Stimulated activated CD4-positive, alpha-beta T cell treated with anti-CD3 and anti-CD28 coated beads, Interleukin-1b, Interleukin-23, amount 100 ng/mL, for 1 hour (primary cell): ENCODE results near the gene SHANK3.
"Not testable (repeated sequence)": the region's sequence is repeated elsewhere in the genome, so short reads cannot be mapped to it uniquely, and the experiment has no call there.

Experiments used
- DNase-seq, 2 donors: peaks; one replicate each; pipeline ENCODE4 v3.0.0-alpha.2; 2020; ENCODE audit warnings: low read depth in 2 of 2

The SHANK3 gene

GRCh38 chr22:50672471-50673230 is at the start of gene SHANK3:
SHANK3 (plus strand) TSS chr22:50672823.
- DNase-seq = no peak

GRCh38 chr22:50624347-50625130 is 48.1 kb upstream of the SHANK3 start:
- no peak for DNase-seq

DNA sequence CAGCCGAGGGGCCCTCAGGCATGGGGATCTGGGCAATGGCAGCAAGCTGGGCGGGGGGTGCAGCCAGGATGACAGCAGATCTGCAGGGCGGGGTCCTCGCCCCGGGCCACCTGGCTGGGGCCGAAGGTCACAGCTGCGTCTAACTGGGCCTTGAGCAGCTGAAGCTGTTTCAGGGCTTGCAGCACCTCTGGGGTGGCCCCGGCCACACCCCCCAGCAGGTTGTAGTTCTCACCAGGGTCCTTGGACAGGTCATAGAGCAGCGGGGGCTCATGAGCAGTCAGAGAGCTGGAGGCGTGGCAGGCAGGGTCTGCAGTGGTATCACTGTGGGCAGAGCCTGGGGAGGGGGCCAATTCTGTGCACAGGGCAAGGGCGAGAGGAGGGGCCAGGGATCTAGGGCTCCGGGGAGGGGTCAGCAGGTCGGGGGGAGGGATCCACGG is 47.5 kb upstream of the SHANK3 start:
- DNase-seq = no peak

DNA sequence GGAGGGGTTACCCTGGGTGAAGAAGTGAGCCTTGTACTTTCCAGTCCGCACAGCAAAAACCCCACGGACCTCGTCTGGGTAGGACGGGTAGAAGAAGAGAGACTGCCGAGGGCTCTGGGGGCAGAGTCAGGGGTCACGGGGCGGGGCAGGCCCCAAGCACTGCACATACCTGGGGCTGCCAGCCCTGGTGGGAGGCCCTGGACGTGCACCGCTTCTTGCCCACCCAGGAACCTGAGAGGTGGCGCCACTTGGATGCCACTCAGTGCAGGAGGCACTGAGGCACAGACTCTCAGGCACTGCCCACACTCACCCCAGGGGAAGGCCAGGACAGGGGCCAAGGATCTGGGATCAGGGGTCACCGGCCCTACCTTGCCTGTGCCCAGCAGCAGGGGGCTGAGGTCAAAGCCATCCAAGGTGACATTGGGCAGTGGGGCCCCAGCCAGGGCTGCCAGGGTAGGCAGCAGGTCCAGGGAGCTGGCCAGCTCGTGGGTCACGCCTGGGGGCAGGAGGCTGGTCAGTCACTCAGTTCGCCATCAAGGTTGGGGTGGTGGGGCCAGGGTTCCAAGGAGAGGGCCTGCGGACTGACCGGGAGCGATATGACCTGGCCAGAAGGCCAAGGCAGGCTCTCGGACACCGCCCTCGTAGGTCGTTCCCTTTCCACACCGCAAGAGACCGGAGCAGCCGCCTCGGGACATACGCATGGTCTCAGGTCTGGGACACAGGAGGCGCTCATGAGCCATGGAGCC is 46.9 kb upstream of the SHANK3 start:
- DNase-seq = no peak

DNA sequence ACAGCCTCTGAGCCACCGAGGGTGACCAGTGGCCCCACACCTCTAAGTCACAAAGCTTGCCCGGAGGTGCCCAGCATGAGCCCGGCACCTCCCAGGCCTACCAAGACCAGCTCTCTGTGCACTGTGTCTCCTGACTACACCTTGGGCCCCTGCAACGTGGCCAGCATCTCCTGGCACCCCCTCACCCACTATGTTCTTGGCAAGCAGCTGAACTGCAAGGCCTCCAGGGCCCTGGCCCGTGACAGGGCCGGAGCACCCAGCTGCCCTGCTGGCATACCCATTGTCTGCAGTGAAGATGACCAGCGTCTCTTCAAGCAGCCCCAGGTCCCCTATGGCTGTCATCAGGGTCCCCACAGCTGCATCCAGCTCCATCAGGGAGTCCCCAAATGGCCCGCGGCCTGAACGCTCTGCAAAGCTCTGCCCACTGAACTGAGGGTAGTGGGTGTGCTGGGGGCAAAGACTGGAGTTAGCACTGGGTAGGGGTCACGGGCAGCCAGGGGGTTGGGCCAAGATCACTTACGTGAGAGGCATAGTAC is 46.2 kb upstream of the SHANK3 start:
- DNase-seq = no peak

DNA sequence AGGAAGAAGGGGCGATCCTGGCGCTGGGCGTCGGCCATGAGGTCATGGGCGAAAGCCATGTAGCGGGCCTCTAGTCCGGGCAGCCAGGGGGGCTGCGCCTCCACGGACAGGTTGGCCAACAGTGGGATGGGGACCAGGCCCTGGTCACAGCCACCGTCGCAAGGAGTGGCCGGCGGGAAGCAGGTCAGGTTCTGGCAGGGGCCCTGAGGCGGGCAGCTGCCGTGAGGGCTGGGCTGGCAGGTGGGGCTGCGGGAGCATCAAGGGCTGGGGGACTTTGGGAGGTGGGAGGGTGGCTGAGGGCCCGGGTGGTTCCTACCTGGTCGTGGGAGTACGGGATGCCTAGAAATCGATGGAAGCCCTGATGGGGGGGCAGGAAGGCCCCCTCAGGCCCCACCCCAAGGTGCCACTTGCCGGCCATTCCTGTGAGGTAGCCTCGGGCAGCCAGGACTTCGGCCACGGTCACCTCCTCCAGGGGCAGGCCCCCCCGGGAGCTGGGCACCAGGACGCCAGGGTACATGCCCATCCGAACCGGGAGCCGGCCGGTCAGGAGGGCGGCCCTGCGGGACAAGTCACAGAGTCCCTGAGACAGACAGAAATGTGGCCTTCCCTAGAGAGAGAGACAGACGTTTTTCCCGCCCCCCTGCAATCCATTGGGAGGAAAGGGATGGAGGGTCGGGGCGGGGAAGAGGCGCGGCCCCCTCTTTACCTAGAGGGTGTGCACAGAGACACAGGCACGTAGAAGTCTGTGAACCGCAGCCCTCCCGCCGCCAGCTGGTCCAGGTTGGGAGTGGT is 45.6 kb upstream of the SHANK3 start:
- no peak for DNase-seq

GRCh38 chr22:50627642-50628542 is 44.7 kb upstream of the SHANK3 start, which contains the start of gene ARSA:
ARSA (minus strand) TSS chr22:50628152; CDS start chr22:50627779, 373 bp downstream.
- peak; percentile 40 to 62 for DNase-seq

DNA sequence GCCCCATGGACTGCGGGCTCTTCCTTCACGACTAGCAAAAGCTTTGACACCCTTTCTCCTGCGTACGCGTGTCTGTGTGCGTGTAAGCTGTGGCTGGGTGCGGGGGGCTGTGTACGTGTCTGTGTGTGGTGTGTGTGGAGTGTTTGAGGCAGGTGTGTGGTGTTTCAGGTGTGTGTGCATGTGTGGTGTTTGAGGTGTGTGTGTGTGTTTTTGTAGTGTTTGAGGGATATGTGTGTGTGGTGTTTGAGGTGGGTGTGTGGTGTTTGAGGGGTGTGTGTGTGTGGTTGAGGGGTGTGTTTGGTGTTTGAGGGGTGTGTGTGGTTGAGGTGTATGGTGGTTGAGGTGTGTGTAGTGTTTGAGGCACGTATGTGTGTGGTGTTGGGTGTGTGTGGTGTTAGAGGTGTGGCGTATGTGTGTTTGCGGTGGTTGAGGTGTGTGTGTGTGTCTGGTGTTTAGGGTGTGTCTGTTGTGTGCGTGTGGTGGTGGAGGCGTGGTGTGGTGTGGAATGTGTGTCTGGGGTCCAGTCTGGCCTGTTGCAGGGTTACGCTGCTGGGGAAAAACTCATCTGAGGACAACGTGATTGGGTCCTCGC is 44.0 kb upstream of the SHANK3 start:
- DNase-seq = no peak

- no peak for DNase-seq
Measured at GRCh38 chr22:50630376-50630775, 42.2 kb upstream of the SHANK3 start.

DNA sequence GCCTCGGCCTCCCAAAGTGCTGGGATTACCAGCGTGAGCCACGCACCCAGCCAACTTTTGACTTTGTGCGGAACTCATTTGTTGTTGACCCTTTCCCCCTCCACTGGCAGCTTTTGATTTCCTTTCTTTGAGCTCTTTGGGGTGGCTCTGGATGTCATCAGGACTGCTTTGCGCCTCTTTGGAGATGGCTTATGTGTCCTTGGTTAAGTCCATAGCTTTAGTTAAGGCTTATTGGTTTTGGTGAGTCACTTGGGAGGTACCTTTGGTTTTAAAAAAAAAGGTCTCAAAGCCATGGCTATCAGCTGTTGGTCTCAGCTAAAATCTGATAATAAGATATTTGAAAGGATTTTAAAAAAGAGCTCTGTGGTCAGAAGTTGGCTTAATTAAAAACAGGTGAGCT is 39.5 kb upstream of the SHANK3 start:
- DNase-seq = no peak

- DNase-seq = no peak
Measured at GRCh38 chr22:50633771-50634170, 38.9 kb upstream of the SHANK3 start.

DNA sequence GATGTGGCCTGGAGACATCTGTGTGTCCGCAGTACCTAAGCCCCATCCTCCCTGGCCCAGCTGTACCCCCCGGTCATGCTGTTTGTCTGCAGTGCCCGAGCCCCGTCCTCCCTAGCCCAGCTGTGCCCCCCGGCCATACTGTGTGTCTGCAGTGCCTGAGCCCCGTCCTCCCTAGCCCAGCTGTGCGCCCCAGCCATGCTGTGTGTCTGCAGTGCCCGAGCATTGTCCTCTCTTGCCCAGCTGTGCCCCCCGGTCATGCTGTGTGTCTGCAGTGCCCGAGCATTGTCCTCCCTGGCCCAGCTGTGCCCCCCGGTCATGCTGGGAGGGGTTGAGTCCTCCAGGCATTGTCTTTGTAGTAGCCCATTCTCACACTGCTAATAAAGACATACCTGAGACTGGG is 37.0 kb upstream of the SHANK3 start:
- DNase-seq = no peak

DNA sequence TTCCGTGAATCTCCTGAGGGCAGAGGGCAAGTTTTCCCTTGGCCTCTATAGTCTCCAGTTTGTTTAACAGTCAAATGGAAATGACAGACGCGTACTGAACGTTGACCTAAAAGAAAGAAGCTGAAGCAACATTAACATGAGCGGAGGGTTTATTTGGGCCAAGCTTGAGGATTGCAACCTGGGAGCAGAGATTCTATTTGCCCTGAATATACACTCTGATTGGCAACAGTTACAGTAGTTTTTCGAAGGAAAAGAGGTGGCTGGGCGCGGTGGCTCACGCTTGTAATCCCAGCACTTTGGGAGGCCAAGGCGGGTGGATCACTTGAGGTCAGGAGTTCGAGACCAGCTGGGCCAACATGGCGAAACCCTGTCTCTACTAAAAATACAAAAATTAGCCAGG is 32.3 kb upstream of the SHANK3 start:
- not testable (repeated sequence) for DNase-seq

- DNase-seq = no peak
Measured at GRCh38 chr22:50640857-50641647, 31.6 kb upstream of the SHANK3 start.

- DNase-seq = no peak
Measured at GRCh38 chr22:50641696-50642607, 30.7 kb upstream of the SHANK3 start.

- DNase-seq = not testable (repeated sequence)
Measured at GRCh38 chr22:50643021-50643820, 29.4 kb upstream of the SHANK3 start.

- DNase-seq = not testable (repeated sequence)
Measured at GRCh38 chr22:50643821-50644101, 28.9 kb upstream of the SHANK3 start.
